Trophoblast cell (in vitro differentiated cells and primary cell): Measurements from ENCODE around the gene ILRUN.

Experiments used
- DNase-seq, 2 donors: peaks; one replicate each; pipeline ENCODE4 v3.0.0-alpha.2; 2016
- H2AFZ ChIP-seq: 2 replicates; pipeline ENCODE4 v1.6.1; 2013; ENCODE audit warnings: low read length, moderate library complexity, mild to moderate bottlenecking; ENCODE audit not compliant: insufficient read depth, poor library complexity
- H2AK5ac ChIP-seq: 2 replicates; pipeline ENCODE4 v1.6.1; 2013; ENCODE audit warnings: mild to moderate bottlenecking, low read length
- H2BK120ac ChIP-seq: 2 replicates; pipeline ENCODE4 v1.6.1; 2013; ENCODE audit warnings: low read length, mild to moderate bottlenecking, moderate library complexity; ENCODE audit not compliant: insufficient read depth, poor library complexity
- H2BK12ac ChIP-seq: 2 replicates; pipeline ENCODE4 v1.6.1; 2013; ENCODE audit warnings: mild to moderate bottlenecking, low read length, moderate library complexity
- H2BK5ac ChIP-seq: 2 replicates; pipeline ENCODE4 v1.6.1; 2013; ENCODE audit warnings: low read length, low read depth, moderate library complexity, mild to moderate bottlenecking; ENCODE audit not compliant: poor library complexity
- H3K14ac ChIP-seq: 2 replicates; pipeline ENCODE4 v1.6.1; 2013; ENCODE audit warnings: mild to moderate bottlenecking, low read length
- H3K18ac ChIP-seq: 2 replicates; pipeline ENCODE4 v1.6.1; 2013; ENCODE audit warnings: mild to moderate bottlenecking, low read length
- H3K23ac ChIP-seq: 2 replicates; pipeline ENCODE4 v1.6.1; 2013; ENCODE audit warnings: low read length
- H3K27ac ChIP-seq: 2 replicates; pipeline ENCODE4 v1.5.1; 2013; ENCODE audit warnings: low read depth, mild to moderate bottlenecking, inconsistent platforms, low read length, moderate library complexity
- H3K27me3 ChIP-seq: 2 replicates; pipeline ENCODE4 v1.6.1; 2013; ENCODE audit warnings: inconsistent platforms, mild to moderate bottlenecking, low read length, moderate library complexity; ENCODE audit not compliant: insufficient read depth
- H3K36me3 ChIP-seq, 2 experiments: 1 replicate in 1 of 2; 2 replicates in 1 of 2; pipeline ENCODE4 v1.6.1; 2013; ENCODE audit warnings: low read length in 2 of 2, mild to moderate bottlenecking in 2 of 2, moderate library complexity in 1 of 2; ENCODE audit not compliant: insufficient read depth in 2 of 2, control insufficient read depth in 1 of 2
- H3K4ac ChIP-seq: 2 replicates; pipeline ENCODE4 v1.6.1; 2013; ENCODE audit warnings: low read depth, mild to moderate bottlenecking, low read length, moderate library complexity
- H3K4me1 ChIP-seq, 2 experiments: 1 replicate in 1 of 2; 2 replicates in 1 of 2; pipeline ENCODE4 v1.6.1; 2013; ENCODE audit warnings: low read length in 2 of 2, mild to moderate bottlenecking in 2 of 2, moderate library complexity in 1 of 2; ENCODE audit not compliant: insufficient read depth in 2 of 2, control insufficient read depth in 1 of 2
- H3K4me2 ChIP-seq: 2 replicates; pipeline ENCODE4 v1.6.1; 2013; ENCODE audit warnings: inconsistent platforms, mild to moderate bottlenecking, low read length, moderate library complexity
- H3K4me3 ChIP-seq: 2 replicates; pipeline ENCODE4 v1.5.1; 2013; ENCODE audit warnings: mild to moderate bottlenecking, low read depth, low read length, inconsistent platforms
- H3K79me1 ChIP-seq: one replicate; pipeline ENCODE4 v1.6.1; 2013; ENCODE audit warnings: low read length
- H3K79me2 ChIP-seq: 2 replicates; pipeline ENCODE4 v1.6.1; 2013; ENCODE audit warnings: low read length, mild to moderate bottlenecking; ENCODE audit not compliant: control insufficient read depth, insufficient read depth, poor library complexity
- H3K9ac ChIP-seq: 2 replicates; pipeline ENCODE4 v1.6.1; 2013; ENCODE audit warnings: mild to moderate bottlenecking, low read length
- H3K9me3 ChIP-seq: 2 replicates; pipeline ENCODE4 v1.6.1; 2013; ENCODE audit warnings: low read depth, mild to moderate bottlenecking, control low read depth, inconsistent platforms, low read length; ENCODE audit not compliant: insufficient read depth
- H4K12ac ChIP-seq: 2 replicates; pipeline ENCODE4 v1.6.1; 2013; ENCODE audit warnings: low read depth, mild to moderate bottlenecking, low read length, moderate library complexity
- H4K8ac ChIP-seq: 2 replicates; pipeline ENCODE4 v1.6.1; 2013; ENCODE audit warnings: low read depth, mild to moderate bottlenecking, low read length, moderate library complexity
- H4K91ac ChIP-seq: one replicate; pipeline ENCODE4 v1.6.1; 2013; ENCODE audit warnings: low read depth, mild to moderate bottlenecking, low read length, moderate library complexity
- WGBS: extraction: QIAGEN DNeasy Blood & Tissue Kit; methylation state at CpG from one replicate; pipeline ENCODE4 v1.1.7; 2013; ENCODE audit warnings: missing lambda C conversion rate; ENCODE audit not compliant: insufficient read length, insufficient coverage; ENCODE audit errors: extremely low coverage; 5-methylcytosine and 5-hydroxymethylcytosine counted together

ILRUN gene

DNA sequence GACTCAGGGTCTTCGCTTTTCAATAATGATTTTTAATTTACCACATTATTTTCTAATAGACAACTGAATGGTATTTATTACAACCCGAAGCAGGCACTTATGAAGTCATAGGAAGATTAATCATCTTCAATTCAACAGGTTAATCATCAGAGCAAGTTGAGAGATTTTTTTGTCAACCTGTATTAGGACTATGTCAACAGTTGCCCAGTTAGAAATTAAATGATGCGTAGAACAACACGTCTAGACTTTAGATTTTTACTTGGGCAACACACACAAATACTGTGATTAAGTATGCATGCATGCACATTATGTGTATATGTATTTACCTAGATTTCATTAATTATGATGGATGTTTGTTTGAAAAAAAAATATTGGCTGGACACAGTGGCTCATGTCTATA lies 4.3 kb downstream of the ILRUN start:
- Histone ChIP-seq H3K79me2 (peaks cover 21% of the 10 kb centered on the region), H2BK120ac (no peak overlapping the region), H3K79me1 (peaks cover 11% of the 10 kb centered on the region), H3K9ac (no peak overlapping the region), H3K4me1 (peaks cover 6 to 12% of the 10 kb centered on the region in 2 experiments), H3K4me3 (no peak overlapping the region), H3K14ac (no peak overlapping the region), H3K9me3 (no peaks in the 10 kb centered on the region), H3K36me3 (peaks cover 0 to 2% of the 10 kb centered on the region in 2 experiments), H3K4me2 (no peak overlapping the region), H4K8ac (no peak overlapping the region), H2BK12ac (no peak overlapping the region), H3K4ac (peak overlapping the region; percentile 29), H2AFZ (no peak overlapping the region), H4K91ac (no peak overlapping the region), H2BK5ac (no peak overlapping the region), H3K27ac (no peak overlapping the region), H4K12ac (no peak overlapping the region), H3K23ac (no peak overlapping the region), H3K18ac (no peak overlapping the region), H2AK5ac (no peak overlapping the region), H3K27me3 (no peaks in the 10 kb centered on the region)
- no peak for DNase-seq
- no CpG with 5 or more reads among the region's 4 CpGs for WGBS

DNA sequence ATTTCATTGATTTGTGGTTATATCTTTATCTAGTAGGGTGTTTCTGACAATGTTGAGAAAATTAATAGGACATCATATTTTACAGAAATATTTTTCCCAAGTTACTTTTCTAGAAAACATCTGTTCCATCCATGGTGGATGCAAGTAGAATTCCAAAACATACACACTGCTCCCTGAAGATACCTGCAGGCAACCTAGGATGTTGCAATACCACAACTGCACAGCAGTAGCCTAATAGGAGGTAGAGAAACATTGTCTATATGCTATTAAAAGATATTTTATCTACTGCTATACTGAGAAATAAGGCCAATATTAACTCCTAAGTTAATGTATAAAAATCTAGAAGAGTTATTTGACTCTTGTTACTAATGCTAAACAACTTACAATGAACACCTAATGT lies 6.8 kb downstream of the ILRUN start:
- H3K18ac ChIP-seq, result no peak overlapping the region
- no peak overlapping the region for H3K4ac ChIP-seq
- peak in 1 of 2 donors; percentile 57 for DNase-seq
- no peak overlapping the region for H2BK120ac ChIP-seq
- H2AFZ ChIP-seq, result no peak overlapping the region
- H3K4me1 ChIP-seq, result no peaks in the 10 kb centered on the region
- H3K36me3 ChIP-seq, result peaks cover 0 to 2% of the 10 kb centered on the region in 2 experiments
- H3K79me1 ChIP-seq, result no peaks in the 10 kb centered on the region
- H3K4me2 ChIP-seq, result no peak overlapping the region
- no peak overlapping the region for H4K91ac ChIP-seq
- H2BK12ac ChIP-seq, result no peak overlapping the region
- H3K27ac ChIP-seq, result no peak overlapping the region
- H4K12ac ChIP-seq, result no peak overlapping the region
- no peak overlapping the region for H4K8ac ChIP-seq
- H3K4me3 ChIP-seq, result no peak overlapping the region
- H3K9ac ChIP-seq, result no peak overlapping the region
- H3K79me2 ChIP-seq, result peaks cover 6% of the 10 kb centered on the region
- H3K14ac ChIP-seq, result no peak overlapping the region
- H3K23ac ChIP-seq, result no peak overlapping the region
- H3K27me3 ChIP-seq, result no peaks in the 10 kb centered on the region
- H3K9me3 ChIP-seq, result no peaks in the 10 kb centered on the region
- H2AK5ac ChIP-seq, result no peak overlapping the region
- no peak overlapping the region for H2BK5ac ChIP-seq

DNA sequence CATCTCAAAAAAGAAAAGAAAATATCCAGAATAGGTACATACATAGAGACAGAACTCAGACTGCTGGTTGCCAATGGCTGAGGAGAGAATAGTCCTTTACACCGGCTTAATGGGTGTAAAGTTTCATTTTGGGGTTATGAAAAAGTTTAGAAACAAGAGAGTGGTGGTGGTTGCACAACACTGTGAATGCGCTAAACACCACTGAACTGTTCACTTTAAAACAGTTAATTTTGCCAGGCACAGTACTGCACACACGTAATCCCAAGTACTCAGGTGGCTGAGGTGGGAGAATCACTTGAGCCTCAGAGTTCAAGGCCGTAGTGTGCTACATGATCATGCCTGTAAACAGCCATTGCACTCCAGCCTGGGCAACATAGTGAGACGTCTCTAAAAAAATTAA lies 7.6 kb downstream of the ILRUN start:
- Histone ChIP-seq H3K4ac (peak overlapping the region; percentile 95), H3K4me2 (no peak overlapping the region), H3K36me3 (peaks cover 0 to 2% of the 10 kb centered on the region in 2 experiments), H3K23ac (no peak overlapping the region), H4K12ac (no peak overlapping the region), H3K79me1 (no peaks in the 10 kb centered on the region), H3K79me2 (peaks cover 6% of the 10 kb centered on the region), H3K27me3 (no peaks in the 10 kb centered on the region), H2BK120ac (no peak overlapping the region), H4K91ac (no peak overlapping the region), H3K4me3 (no peak overlapping the region), H3K9ac (no peak overlapping the region), H2AFZ (no peak overlapping the region), H4K8ac (no peak overlapping the region), H3K27ac (no peak overlapping the region), H2BK12ac (no peak overlapping the region), H3K14ac (no peak overlapping the region), H2BK5ac (no peak overlapping the region), H3K9me3 (no peaks in the 10 kb centered on the region), H3K4me1 (no peaks in the 10 kb centered on the region), H3K18ac (peak overlapping the region; percentile 75), H2AK5ac (no peak overlapping the region)
- WGBS, result no CpG with 5 or more reads among the region's 5 CpGs
- DNase-seq, result no peak

DNA sequence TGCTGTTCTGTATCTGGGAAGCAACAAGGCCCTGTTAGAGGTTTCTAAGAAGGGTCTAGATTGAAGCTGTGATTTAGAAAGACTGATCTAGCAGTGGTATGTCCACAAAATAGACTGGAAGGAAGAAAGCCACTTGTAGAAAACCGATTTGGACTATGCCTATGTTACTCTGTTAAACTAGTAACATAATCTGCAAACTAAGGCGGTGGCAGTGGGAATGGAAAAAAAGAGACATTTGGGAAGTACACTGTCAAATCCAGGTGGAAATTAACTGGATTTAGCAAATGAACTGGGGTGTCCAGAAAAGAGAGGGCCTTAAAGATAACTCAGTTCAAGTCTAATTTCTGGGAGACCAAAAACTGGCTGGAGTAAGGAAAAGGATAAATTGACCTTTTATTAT lies 11.6 kb downstream of the ILRUN start:
- no peaks in the 10 kb centered on the region for H3K27me3 ChIP-seq
- no peaks in the 10 kb centered on the region for H3K4me1 ChIP-seq
- H2BK12ac ChIP-seq, result no peak overlapping the region
- peak overlapping the region; percentile 21 for H3K4ac ChIP-seq
- WGBS, result no CpG with 5 or more reads among the region's 2 CpGs
- peaks cover 0 to 2% of the 10 kb centered on the region in 2 experiments for H3K36me3 ChIP-seq
- no peak overlapping the region for H3K9ac ChIP-seq
- no peak overlapping the region for H3K14ac ChIP-seq
- no peak overlapping the region for H2AK5ac ChIP-seq
- no peaks in the 10 kb centered on the region for H3K9me3 ChIP-seq
- no peak overlapping the region for H3K27ac ChIP-seq
- H2AFZ ChIP-seq, result no peak overlapping the region
- H2BK120ac ChIP-seq, result no peak overlapping the region
- DNase-seq, result no peak
- no peak overlapping the region for H4K8ac ChIP-seq
- no peak overlapping the region for H3K23ac ChIP-seq
- no peaks in the 10 kb centered on the region for H3K79me1 ChIP-seq
- H3K4me2 ChIP-seq, result no peak overlapping the region
- H2BK5ac ChIP-seq, result no peak overlapping the region
- H3K79me2 ChIP-seq, result peaks cover 4% of the 10 kb centered on the region
- no peak overlapping the region for H4K91ac ChIP-seq
- H3K18ac ChIP-seq, result no peak overlapping the region
- H4K12ac ChIP-seq, result no peak overlapping the region
- no peak overlapping the region for H3K4me3 ChIP-seq
